Measurements from ENCODE around the gene KICS2.

KICS2 gene

DNA sequence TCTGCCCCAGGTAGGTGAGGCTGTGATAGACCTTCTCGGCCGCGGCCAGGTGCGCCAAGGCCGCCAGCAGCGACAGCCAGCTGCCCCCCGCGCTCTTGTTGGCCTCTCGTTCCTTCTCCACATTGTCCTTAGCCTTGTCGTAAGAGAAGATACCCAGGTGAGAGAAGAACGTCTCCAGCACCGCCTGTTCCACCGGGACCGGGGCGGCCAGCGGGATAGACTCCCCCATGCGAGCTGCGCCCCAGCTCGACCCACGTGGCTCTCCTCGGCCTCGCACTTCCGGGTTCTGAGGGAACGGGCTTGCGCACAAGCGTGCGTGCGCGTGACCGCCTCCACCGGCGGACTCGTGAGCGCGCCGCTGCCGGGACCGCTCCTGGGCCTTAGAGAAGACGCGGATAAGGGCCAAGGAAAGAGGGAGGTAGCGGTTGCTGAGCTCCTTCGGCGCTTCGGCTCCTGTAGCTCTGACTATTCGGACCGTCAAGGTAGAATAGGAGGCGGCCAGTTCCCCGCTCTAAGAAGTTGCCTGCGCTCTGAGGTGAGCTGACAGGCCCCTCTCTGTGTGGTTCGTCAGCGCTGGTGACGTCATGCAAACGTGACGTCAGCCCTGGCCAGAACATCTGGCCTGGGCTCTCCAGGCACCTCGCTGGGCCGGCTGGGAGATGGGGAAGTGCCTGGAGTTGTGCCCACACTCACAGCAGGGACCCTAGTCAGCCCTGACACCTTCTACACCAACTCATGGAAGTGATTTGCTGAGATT, at the start of gene KICS2:
Gene KICS2, minus strand, starts transcription at position 288 of the 757 bp plus-strand sequence. Its CDS starts 59 bp downstream, at position 229.
- TF ChIP-seq, protein P1, sequence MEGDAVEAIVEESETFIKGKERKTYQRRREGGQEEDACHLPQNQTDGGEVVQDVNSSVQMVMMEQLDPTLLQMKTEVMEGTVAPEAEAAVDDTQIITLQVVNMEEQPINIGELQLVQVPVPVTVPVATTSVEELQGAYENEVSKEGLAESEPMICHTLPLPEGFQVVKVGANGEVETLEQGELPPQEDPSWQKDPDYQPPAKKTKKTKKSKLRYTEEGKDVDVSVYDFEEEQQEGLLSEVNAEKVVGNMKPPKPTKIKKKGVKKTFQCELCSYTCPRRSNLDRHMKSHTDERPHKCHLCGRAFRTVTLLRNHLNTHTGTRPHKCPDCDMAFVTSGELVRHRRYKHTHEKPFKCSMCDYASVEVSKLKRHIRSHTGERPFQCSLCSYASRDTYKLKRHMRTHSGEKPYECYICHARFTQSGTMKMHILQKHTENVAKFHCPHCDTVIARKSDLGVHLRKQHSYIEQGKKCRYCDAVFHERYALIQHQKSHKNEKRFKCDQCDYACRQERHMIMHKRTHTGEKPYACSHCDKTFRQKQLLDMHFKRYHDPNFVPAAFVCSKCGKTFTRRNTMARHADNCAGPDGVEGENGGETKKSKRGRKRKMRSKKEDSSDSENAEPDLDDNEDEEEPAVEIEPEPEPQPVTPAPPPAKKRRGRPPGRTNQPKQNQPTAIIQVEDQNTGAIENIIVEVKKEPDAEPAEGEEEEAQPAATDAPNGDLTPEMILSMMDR (IDR thresholded peaks at IDR 0.05; ENCODE audit: low read depth, low read length): no peak
- peak within 1 kb of the TSS; percentile 89 for H3K4me3 ChIP-seq (ENCODE audit: low read depth, low read length)
- in situ Hi-C loops (cut with HindIII; ENCODE audit: low sequenced_read_pairs): no loop called here
- DNase-seq (ENCODE audit: low read depth, low spot score): peak; percentile 96

DNA sequence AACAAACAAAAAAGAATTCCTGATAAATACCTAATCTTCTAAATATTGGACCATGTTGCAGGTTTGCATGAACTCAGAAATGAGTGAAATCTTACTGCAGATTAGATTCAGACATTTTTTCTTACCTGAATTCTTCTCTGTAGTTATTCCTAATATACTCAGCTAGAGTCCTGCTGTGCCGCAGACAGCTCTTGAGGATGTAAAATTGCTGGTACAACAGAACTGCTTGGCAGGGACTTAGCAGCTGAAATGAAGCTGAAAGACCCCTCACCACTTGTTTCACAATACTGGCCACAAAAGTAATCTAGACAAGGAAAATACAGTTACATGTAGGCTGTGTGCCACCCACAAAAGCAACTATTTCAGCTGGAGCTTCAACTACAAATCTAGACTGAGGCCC, 48.3 kb upstream of the KICS2 start:
- no peak overlapping the region for H3K4me3 ChIP-seq (ENCODE audit: low read depth, low read length)
- in situ Hi-C loops (cut with HindIII; ENCODE audit: low sequenced_read_pairs): no loop called here
- no peak for DNase-seq (ENCODE audit: low read depth, low spot score)

DNA sequence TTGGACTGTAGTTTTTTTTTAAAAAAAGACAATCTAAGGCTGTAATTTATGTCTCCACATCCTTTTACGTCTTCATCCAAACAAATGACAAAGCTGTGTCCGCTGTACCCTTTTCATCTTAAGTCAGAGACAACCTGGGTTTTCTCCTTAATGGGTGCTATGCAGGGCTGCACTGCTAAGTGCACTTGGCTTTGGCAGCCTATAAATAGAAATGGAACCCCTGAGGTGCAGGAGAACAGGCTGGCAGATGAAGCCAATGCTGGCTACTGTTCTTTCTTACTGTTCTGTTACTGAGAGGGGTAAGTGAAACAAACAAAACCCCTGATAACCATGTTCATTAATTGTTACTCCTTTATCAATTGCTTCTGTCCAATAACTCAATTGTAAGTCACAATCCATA, 47.1 kb upstream of the KICS2 start:
- in situ Hi-C loops (cut with HindIII; ENCODE audit: low sequenced_read_pairs): no loop called here
- H3K4me3 ChIP-seq (ENCODE audit: low read depth, low read length): no peak overlapping the region
- TF ChIP-seq, protein P1 (IDR thresholded peaks at IDR 0.05; ENCODE audit: low read depth, low read length): no peak
- DNase-seq (ENCODE audit: low read depth, low spot score): no peak

More for the DNA sequence above, 48.3 kb upstream of the KICS2 start:
- TF ChIP-seq, protein P1 (IDR thresholded peaks at IDR 0.05; ENCODE audit: low read depth, low read length): no peak

DNA sequence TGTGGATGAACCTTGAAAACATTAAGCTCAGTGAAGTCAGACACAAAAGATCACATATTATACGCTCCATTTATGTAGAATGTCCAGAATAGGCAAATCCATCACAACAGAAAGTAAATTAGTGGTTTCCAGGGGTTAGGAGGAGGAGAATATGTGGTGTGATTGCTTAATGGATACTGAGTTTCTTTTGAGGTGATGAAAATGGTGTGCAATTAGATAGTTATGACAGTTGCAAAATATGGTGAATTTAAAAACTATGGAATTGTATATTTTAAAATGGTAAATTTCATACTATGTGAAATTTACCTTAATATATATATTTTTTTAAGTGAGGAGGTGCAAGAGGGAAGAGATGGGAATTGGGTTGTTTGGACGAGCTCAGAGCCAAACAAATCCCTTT, 46.3 kb upstream of the KICS2 start:
- in situ Hi-C loops (cut with HindIII; ENCODE audit: low sequenced_read_pairs): no loop called here
- TF ChIP-seq, protein P1 (IDR thresholded peaks at IDR 0.05; ENCODE audit: low read depth, low read length): no peak
- no peak for DNase-seq (ENCODE audit: low read depth, low spot score)
- no peak overlapping the region for H3K4me3 ChIP-seq (ENCODE audit: low read depth, low read length)

DNA sequence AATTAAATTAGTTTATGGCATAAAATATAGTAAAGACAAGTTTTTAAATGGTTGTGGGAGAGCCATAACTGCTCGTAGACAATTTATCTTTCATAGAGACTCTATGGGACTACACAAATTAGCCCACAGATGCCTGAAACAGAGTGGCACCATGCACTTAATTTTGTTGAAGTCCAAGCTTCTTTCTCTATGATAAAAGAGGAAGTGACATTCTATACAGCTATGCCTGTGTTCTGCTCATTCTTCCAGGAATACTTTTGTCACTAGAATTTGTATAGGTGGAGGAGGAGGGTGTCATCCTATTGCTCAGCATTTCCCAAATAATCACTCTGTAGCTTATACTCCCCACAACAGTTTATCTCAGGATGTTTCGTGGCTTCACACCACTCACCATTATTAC, 43.7 kb upstream of the KICS2 start:
- in situ Hi-C loops (cut with HindIII; ENCODE audit: low sequenced_read_pairs): no loop called here
- H3K4me3 ChIP-seq (ENCODE audit: low read depth, low read length): no peak overlapping the region
- DNase-seq (ENCODE audit: low read depth, low spot score): no peak
- TF ChIP-seq, protein P1 (IDR thresholded peaks at IDR 0.05; ENCODE audit: low read depth, low read length): no peak

DNA sequence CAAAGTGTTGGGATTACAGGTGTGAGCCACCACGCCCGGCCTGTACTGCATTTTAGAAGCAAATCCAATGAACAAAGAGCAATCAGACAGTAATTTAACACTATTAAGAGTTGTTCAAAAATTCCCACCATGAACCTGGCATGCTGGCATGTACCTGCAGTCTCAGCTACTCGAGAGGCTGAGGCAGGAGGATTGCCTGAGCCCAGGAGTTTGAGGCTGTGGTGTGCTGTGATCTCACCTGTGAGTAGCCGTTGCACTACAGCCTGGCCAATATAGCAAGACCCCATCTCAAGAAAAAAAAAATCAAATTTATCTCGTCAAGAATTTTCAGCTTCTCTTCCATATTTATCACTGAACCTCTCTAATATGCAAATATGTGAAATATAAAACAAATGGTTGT, 39.7 kb upstream of the KICS2 start:
- H3K4me3 ChIP-seq (ENCODE audit: low read depth, low read length): no peak overlapping the region
- no peak for DNase-seq (ENCODE audit: low read depth, low spot score)
- TF ChIP-seq, protein P1 (IDR thresholded peaks at IDR 0.05; ENCODE audit: low read depth, low read length): no peak
- in situ Hi-C loops (cut with HindIII; ENCODE audit: low sequenced_read_pairs): no loop called here
